DND-41 (cell line): Measurements from ENCODE around the gene ADNP.

Source experiments
- ATAC-seq: fragments of 200-7000 bp; cut with Tn5 transposase; 3 replicates; pipeline ENCODE4 v1.9.1; 2021; ENCODE audit warnings: low read depth; ENCODE audit not compliant: insufficient read depth
- DNase-seq: peaks from one replicate; pipeline ENCODE4 v3.0.0-alpha.2; 2020
- H2AFZ ChIP-seq: 2 replicates; pipeline ENCODE4 v1.6.0; 2012; ENCODE audit warnings: low read depth, low read length
- H3K27ac ChIP-seq: 2 replicates; pipeline ENCODE4 v1.5.1; 2012; ENCODE audit warnings: low read length, inconsistent platforms
- H3K27me3 ChIP-seq: fragments of 200-600 bp; sonication (generic); 2 replicates; pipeline ENCODE4 v1.6.0; 2012; ENCODE audit warnings: low read length, mild to moderate bottlenecking, inconsistent platforms; ENCODE audit not compliant: insufficient read depth, poor library complexity
- H3K36me3 ChIP-seq: 2 replicates; pipeline ENCODE4 v1.5.1; 2012; ENCODE audit warnings: low read length, inconsistent platforms; ENCODE audit not compliant: insufficient read depth
- H3K4me1 ChIP-seq: 2 replicates; pipeline ENCODE4 v1.5.1; 2012; ENCODE audit warnings: mild to moderate bottlenecking, low read length; ENCODE audit not compliant: insufficient read depth
- H3K4me2 ChIP-seq: 2 replicates; pipeline ENCODE4 v1.6.0; 2012; ENCODE audit warnings: mild to moderate bottlenecking, moderate library complexity, low read length, inconsistent platforms; ENCODE audit not compliant: insufficient read depth
- H3K4me3 ChIP-seq, 2 experiments: fragments of 200-600 bp in 1 of 2; shearing (Covaris generic) in 1 of 2; 2 replicates each; pipeline ENCODE4 v1.5.1; 2012 to 2016; ENCODE audit warnings: inconsistent platforms in 2 of 2, low read length in 2 of 2, mild to moderate bottlenecking in 2 of 2, low read depth in 1 of 2, moderate library complexity in 1 of 2
- H3K79me2 ChIP-seq: 2 replicates; pipeline ENCODE4 v1.6.0; 2012; ENCODE audit warnings: low read length, inconsistent platforms; ENCODE audit not compliant: insufficient read depth
- H3K9ac ChIP-seq: 2 replicates; pipeline ENCODE4 v1.6.0; 2012; ENCODE audit warnings: low read depth, mild to moderate bottlenecking, inconsistent platforms, low read length, moderate library complexity
- H3K9me3 ChIP-seq: 2 replicates; pipeline ENCODE4 v1.5.1; 2012; ENCODE audit warnings: low read length, moderate library complexity, mild to moderate bottlenecking, inconsistent platforms; ENCODE audit not compliant: insufficient read depth, severe bottlenecking
- H4K20me1 ChIP-seq: 2 replicates; pipeline ENCODE4 v1.6.0; 2012; ENCODE audit warnings: low read length; ENCODE audit not compliant: insufficient read depth
- CTCF ChIP-seq: IDR thresholded peaks from 2 replicates; pipeline ENCODE4 v1.5.1; 2012; ENCODE audit warnings: borderline replicate concordance, low read length, moderate library complexity, mild to moderate bottlenecking; ENCODE audit not compliant: poor library complexity, severe bottlenecking; ENCODE audit errors: extremely low read depth
- EZH2 ChIP-seq: IDR thresholded peaks from 3 replicates; pipeline ENCODE4 v1.6.1; 2012; ENCODE audit warnings: borderline replicate concordance, low read depth, mild to moderate bottlenecking, moderate library complexity, low read length, inconsistent platforms; ENCODE audit not compliant: severe bottlenecking

ADNP gene

GRCh38 chr20:50854506-50855249 lies 76.6 kb downstream of the ADNP start:
- no peak overlapping the region for H3K9ac ChIP-seq
- no peaks in the 10 kb centered on the region for H3K4me1 ChIP-seq
- no peaks in the 10 kb centered on the region for H3K79me2 ChIP-seq
- no peak for DNase-seq
- no peak overlapping the region for H3K27ac ChIP-seq
- no peaks in the 10 kb centered on the region for H3K36me3 ChIP-seq
- no peak for TF ChIP-seq EZH2
- TF ChIP-seq CTCF, result no peak
- peaks cover 2% of the 10 kb centered on the region for H3K27me3 ChIP-seq
- no peaks in the 10 kb centered on the region for H3K9me3 ChIP-seq
- no peak overlapping the region for H3K4me3 ChIP-seq
- ATAC-seq, result no peak
- no peak overlapping the region for H3K4me2 ChIP-seq
- H4K20me1 ChIP-seq, result peaks cover 2% of the 10 kb centered on the region; the same call in 1 of the 2 replicates
- no peak overlapping the region for H2AFZ ChIP-seq

- H3K27me3 ChIP-seq, result no peaks in the 10 kb centered on the region
- DNase-seq, result no peak
- TF ChIP-seq EZH2 (no peak), CTCF (no peak)
- no peaks in the 10 kb centered on the region for H3K36me3 ChIP-seq
- H3K4me3 ChIP-seq, result no peak overlapping the region
- no peaks in the 10 kb centered on the region for H3K9me3 ChIP-seq
- no peaks in the 10 kb centered on the region for H3K79me2 ChIP-seq
- peaks cover 2% of the 10 kb centered on the region for H4K20me1 ChIP-seq
- H3K27ac ChIP-seq, result no peak overlapping the region
- H3K9ac ChIP-seq, result no peak overlapping the region
- H3K4me2 ChIP-seq, result no peak overlapping the region
- no peak for ATAC-seq
- no peak overlapping the region for H2AFZ ChIP-seq
- H3K4me1 ChIP-seq, result no peaks in the 10 kb centered on the region
These were observed 79.2 kb downstream of the ADNP start for GRCh38 chr20:50852085-50852484.

- DNase-seq (no peak), ATAC-seq (no peak)
- Histone ChIP-seq H3K4me1 (no peaks in the 10 kb centered on the region), H3K9ac (no peak overlapping the region), H3K36me3 (no peaks in the 10 kb centered on the region), H3K4me2 (no peak overlapping the region), H3K27me3 (no peaks in the 10 kb centered on the region), H3K27ac (no peak overlapping the region), H3K9me3 (no peaks in the 10 kb centered on the region), H3K4me3 (no peak overlapping the region), H4K20me1 (no peaks in the 10 kb centered on the region; the same call in 1 of the 2 replicates), H3K79me2 (no peaks in the 10 kb centered on the region), H2AFZ (no peak overlapping the region)
- TF ChIP-seq EZH2 (no peak), CTCF (no peak)
These were observed 80.4 kb downstream of the ADNP start for GRCh38 chr20:50850721-50851286.
